ENCODE data around the gene TMEM244.
"Not testable (repeated sequence)": the region's sequence is repeated elsewhere in the genome, so short reads cannot be mapped to it uniquely, and the experiment has no call there.

Gene TMEM244

GRCh38 chr6:129866256-129866655, 5.1 kb upstream of the TMEM244 start:
- DNase-seq = no peak

GRCh38 chr6:129865013-129865412, 3.9 kb upstream of the TMEM244 start:
- no peak for DNase-seq

GRCh38 chr6:129863664-129864063, 2.5 kb upstream of the TMEM244 start:
- no peak for DNase-seq

GRCh38 chr6:129859524-129859923, 1.6 kb downstream of the TMEM244 start:
- DNase-seq = no peak

GRCh38 chr6:129857838-129858237, 3.3 kb downstream of the TMEM244 start:
- DNase-seq = no peak

GRCh38 chr6:129853996-129854711, 7.0 kb downstream of the TMEM244 start:
- no peak for DNase-seq

- no peak for DNase-seq
Measured at GRCh38 chr6:129852257-129852858, 8.8 kb downstream of the TMEM244 start.

GRCh38 chr6:129849456-129849855, 11.7 kb downstream of the TMEM244 start:
- no peak for DNase-seq

- DNase-seq = no peak
Measured at GRCh38 chr6:129846761-129847160, 14.4 kb downstream of the TMEM244 start.

- no peak for DNase-seq
Measured at GRCh38 chr6:129845696-129846095, 15.4 kb downstream of the TMEM244 start.

GRCh38 chr6:129844118-129844891, 16.8 kb downstream of the TMEM244 start:
- no peak for DNase-seq

- no peak for DNase-seq
Measured at GRCh38 chr6:129843573-129843972, 17.5 kb downstream of the TMEM244 start.

GRCh38 chr6:129842881-129843409, 18.2 kb downstream of the TMEM244 start:
- DNase-seq = no peak

GRCh38 chr6:129842137-129842536, 19.0 kb downstream of the TMEM244 start:
- no peak for DNase-seq

- not testable (repeated sequence) for DNase-seq
Measured at GRCh38 chr6:129839562-129839961, 21.6 kb downstream of the TMEM244 start.

GRCh38 chr6:129835691-129836090, 25.4 kb downstream of the TMEM244 start:
- no peak for DNase-seq

- DNase-seq = no peak
Measured at GRCh38 chr6:129832299-129832698, 28.8 kb downstream of the TMEM244 start.

GRCh38 chr6:129828229-129828628, 32.9 kb downstream of the TMEM244 start:
- DNase-seq = no peak

GRCh38 chr6:129818251-129818650, 42.9 kb downstream of the TMEM244 start:
- DNase-seq = no peak

- DNase-seq = no peak
Measured at GRCh38 chr6:129817821-129818220, 43.3 kb downstream of the TMEM244 start.

- DNase-seq = no peak
Measured at GRCh38 chr6:129817332-129817731, 43.8 kb downstream of the TMEM244 start.

- no peak for DNase-seq
Measured at GRCh38 chr6:129812145-129812777, 48.9 kb downstream of the TMEM244 start.

- DNase-seq = not testable (repeated sequence)
Measured at GRCh38 chr6:129807141-129807540, 54.0 kb downstream of the TMEM244 start.
